Amniotic epithelial cell (primary cell): ENCODE results near the gene TOMM40L.
A peak's percentile ranks its signal among the peaks of the same experiment; 100 is the strongest.
"Not testable (repeated sequence)": the region's sequence is repeated elsewhere in the genome, so short reads cannot be mapped to it uniquely, and the experiment has no call there.

Experiments
- DNase-seq: peaks from one replicate; pipeline ENCODE4 v3.0.0-alpha.2; 2010; ENCODE audit warnings: low read depth

TOMM40L gene

GRCh38 chr1:161222175-161223019, 3.5 kb upstream of the TOMM40L start:
- DNase-seq, result no peak

DNA sequence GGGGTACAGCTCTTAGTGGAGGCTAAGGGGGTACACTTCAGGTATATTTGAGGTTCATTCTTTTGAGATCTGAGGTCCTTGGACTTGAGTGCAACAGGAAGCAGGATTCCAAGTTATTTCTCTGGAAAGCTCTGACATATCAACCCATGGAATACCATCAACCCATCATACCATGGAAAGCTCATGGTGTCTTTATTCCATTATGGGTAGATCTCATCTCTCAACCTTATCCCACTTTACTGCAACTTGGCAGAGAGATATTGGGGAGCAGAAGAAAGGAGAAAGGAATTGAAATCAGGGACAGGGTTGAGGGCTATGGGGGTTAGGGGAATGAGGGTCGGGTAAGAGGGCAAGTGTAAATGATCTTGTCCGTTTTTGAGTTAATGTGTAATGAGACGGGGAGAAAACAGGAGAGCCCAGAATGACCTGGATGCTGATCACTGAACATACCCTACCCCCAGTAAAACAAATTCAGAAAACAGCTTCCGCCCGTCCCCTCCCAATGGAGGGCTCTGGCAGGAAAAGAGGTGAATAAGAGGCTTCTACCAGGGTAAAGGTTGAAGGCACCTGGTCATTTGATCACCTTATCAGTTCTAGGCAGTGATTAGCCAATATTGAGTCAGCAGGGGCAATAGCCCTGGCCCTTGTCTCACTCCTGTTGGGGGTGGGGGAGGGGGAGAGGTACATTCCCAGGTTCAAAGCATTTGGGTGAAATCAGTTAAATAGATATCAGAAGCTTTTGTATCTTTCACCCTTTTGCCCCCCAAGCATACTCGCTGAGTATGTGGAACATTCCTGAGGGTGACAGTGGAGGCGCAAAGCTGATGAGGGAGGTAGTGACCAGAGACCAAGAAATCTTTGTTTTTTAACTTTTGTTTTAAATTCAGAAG, 1.8 kb upstream of the TOMM40L start:
- DNase-seq, result no peak

- DNase-seq, result not testable (repeated sequence)
Observed at GRCh38 chr1:161224695-161225087, 1.2 kb upstream of the TOMM40L start.

DNA sequence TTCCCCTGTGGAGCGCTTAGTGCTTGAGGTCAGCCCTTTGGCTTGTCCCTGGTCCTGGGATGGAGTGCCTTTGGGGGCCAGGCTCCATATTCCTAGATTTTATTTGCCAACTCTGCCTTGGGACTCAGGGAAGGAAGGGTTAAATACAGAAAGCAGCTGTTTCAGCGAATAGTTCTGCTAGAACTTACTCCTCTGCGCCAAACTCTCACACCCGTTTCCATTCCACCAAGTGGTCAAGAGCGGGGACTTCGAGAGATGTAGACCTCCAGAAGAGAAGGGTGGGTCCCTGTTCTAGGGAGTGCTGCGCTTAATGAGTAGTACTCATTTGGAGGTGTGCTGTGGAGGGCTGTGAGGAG, 704 bp upstream of the TOMM40L start:
- no peak for DNase-seq

- no peak for DNase-seq
Observed at GRCh38 chr1:161226320-161226711, 456 bp downstream of the TOMM40L start.

DNA sequence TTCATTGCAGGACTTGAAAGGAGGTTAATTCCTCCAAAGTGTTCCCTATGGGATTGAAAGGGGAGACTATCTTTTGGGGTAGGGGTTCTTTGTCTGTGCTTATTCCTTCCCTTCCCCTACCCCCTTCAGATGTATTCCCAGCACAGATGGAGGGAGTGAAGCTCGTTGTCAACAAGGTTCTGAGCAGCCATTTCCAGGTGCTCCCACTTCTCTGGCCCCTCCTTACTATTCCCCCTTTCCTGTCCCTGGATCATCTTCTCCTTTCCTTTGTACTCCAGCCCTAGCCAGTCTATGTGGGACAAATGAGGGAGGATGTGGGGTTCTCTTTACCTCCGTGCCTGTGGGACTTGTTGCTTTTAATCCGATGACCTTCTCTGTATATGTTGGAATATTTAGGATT, 899 bp downstream of the TOMM40L start:
- DNase-seq, result no peak

DNA sequence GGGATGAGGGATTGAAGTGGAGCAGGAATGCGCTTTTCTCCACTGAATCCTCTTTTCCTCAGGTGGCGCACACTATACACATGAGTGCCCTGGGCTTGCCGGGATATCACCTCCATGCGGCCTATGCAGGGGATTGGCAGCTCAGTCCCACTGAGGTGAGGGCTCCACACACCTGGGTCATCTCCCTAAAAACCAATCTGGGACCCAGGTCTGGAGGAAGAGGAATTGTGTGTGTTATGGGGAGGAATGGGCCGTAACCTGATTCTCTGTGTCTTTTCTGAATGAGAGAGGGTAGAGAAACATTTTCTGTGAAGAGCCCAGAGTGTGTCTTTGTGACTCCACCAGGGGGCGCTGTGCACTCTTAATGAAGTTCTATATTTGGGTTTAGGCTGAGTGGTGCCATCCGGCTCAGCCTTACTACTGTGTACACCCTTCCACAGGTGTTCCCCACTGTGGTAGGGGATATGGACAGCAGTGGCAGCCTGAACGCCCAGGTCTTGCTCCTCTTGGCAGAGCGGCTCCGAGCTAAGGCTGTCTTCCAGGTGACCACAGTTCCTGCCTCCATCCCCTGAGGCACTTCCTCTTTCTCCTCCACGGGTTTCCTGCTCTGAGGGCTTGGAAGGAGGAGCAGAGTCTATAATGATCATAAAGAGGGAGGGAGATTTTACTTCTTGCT, 1.5 kb downstream of the TOMM40L start:
- peak; percentile 50 for DNase-seq

DNA sequence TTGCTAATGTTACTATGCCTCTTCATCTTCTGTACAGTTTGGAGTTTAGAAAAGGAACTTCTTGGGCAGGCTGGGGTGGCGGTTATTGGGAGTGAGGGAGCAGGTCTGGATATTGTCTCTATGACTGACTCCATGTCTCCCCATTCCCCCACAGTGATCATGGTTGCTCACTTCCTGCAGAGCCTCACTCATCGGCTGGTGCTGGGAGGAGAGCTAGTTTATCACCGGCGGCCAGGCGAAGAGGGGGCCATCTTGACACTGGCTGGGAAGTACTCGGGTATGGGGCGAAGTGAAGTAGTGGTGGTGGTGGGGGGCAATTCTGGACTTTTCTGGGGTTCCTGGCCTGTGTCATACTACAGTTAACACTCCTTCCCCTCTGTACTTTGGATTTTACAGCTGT, 2.2 kb downstream of the TOMM40L start:
- no peak for DNase-seq

DNA sequence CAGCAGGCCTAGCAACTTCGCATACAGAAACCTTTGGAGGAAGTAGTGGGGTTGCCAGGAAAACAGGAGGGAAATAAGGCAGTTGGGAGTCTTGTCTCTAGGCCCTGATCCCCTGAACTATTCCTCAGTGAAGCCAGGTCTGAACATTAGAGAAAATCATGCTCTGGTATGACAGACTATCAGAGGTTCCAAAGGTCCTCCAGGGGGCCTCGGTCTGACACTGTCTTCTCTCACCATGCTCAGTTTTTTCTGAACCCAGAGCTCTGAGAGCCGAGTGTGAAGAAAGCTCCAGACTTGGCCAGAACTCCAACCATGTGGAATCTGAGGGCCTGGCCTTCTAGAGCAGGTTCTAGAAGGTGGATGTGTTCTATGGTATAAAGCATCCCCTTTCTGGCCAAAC, 4.0 kb downstream of the TOMM40L start:
- DNase-seq, result no peak

GRCh38 chr1:161230762-161231161, 4.9 kb downstream of the TOMM40L start:
- DNase-seq, result no peak

DNA sequence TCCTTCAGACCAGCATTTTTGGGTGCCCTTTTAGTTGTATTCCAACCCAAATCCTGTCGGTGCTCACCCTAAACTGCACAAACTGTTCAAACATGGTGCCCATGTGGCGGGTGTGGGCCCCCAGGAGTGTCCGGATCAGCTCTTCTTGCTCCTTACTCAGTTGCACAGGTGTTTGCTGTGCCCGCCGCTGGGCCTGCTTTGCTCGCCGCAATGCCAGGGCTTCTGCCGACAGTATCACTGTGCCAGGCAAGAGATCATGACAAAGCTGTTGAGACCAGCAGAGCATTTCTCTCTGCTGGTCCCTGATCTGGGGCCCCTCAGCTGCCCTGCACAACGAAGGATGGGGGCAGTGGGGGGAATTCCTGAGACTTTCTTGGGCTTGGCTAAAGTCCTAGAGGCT, 7.2 kb downstream of the TOMM40L start:
- DNase-seq, result no peak

- DNase-seq, result no peak
Observed at GRCh38 chr1:161235957-161236775, 10.3 kb downstream of the TOMM40L start.

DNA sequence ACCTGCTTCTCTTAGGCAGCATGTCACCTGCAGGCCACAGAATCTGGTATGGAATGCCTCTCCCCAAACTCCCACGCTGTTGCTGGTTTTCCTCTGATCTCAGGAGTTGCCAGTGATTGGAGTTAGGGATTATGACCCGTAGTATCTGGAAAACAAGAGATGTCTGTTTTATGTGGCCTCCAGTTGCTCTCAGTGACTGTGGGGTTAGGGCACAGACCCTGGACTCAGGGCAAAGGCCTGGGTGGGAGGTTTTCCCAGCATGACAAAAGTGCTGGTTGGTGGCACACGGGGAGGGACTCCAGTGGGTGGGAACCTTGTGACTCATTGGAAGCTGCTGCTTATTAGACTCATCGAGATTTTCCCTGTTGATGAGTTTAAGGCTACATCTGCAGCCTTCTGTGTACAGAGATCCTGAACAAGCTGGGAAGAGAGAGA, 12.2 kb downstream of the TOMM40L start, which contains the start of gene NR1I3:
NR1I3 (minus strand) TSS at position 165 of the 435 bp plus-strand sequence. CDS start 1,638 bp downstream, outside the sequence.
- DNase-seq, result no peak

GRCh38 chr1:161241682-161242081, 15.8 kb downstream of the TOMM40L start:
- no peak for DNase-seq

DNA sequence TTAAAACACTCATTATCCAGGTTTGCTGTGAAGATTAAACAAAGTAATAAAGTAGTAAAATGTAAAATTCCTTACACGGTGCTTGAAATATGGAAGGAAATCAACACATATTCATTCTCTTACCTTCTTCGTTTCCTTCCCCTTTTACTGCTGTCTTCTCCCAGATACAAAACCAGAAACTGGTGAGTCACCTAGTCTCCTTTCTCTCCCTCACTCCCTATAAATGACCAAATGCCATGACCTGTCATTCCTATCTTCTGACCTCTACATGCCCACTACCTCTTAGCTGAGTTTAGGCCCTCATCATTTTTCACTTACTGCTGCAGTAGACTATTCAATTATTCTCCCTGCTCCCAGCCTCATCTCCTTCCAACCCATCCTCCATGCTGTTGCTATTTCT, 16.5 kb downstream of the TOMM40L start:
- no peak for DNase-seq

DNA sequence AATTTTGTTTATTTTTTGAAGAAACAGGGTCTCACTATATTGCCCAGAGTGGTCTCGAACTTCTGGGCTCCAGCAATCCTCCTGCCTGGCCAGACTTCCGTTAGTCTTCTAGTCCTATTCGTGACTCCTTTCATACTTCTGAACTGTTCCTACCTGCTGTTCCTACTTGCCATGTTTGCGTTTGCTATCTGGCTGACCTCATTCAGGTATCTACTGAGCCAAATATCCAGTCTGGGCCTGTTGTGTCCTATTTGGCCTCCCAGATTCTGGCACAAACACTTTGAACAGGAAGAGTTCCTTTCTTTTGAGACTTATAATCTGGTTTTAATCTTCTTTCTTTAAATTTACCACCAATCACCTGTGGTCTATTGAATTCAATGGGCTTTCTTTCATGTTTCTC, 19.0 kb downstream of the TOMM40L start:
- no peak for DNase-seq

DNA sequence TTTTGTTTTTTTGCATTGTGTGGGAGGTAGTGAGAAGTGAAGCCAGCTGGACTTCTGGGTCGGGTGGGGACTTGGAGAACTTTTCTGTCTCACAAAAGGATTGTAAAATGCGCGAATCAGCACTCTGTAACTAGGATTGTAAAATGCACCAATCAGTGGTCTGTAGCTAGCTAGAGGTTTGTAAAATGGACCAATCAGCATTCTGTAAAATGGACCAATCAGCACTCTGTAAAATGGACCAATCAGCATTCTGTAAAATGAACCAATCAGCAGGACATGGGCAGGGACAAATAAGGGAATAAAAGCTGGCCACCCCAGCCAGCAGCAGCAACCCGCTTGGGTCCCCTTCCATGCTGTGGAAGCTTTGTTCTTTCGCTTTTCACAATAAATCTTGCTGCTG, 24.2 kb downstream of the TOMM40L start:
- DNase-seq, result not testable (repeated sequence)

DNA sequence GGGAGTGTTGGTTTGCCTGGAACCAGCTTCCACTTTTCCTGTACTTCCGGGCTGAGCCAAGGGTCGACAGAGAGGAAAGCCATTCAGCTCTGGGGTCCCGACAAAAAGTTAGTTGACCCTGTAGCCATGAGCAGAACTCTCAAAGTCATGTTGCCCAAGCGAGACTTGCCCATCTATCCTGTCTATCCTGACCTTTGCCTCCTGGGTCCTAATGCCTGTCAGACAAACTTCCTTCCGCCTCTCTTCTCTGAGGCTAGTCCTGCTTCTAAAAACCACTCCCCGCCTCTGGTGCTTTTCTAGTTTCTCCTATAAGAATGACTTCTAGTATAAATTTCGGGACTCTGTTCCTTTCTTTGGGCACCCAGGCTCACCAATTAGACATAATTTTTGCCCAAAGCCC, 25.0 kb downstream of the TOMM40L start:
- no peak for DNase-seq

DNA sequence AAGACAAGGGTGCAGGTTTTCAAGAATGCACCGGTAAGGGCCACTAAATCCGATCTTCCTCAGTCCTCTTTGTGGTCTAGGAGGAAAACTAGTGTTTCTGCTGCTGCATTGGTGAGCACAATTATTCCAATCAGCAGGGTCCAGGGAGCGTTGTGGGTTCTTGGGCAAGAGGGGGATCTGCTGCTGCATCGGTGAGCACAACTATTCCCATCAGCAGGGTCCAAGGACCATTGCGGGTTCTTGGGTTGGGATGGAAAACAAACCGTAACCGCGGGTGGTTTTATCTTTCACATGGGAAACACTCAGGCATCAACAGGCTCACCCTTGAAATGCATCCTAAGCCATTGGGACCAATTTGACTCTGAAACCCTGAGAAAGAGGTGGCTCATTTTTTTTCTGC, 25.7 kb downstream of the TOMM40L start:
- DNase-seq, result no peak

- not testable (repeated sequence) for DNase-seq
Observed at GRCh38 chr1:161255302-161255701, 29.4 kb downstream of the TOMM40L start.

DNA sequence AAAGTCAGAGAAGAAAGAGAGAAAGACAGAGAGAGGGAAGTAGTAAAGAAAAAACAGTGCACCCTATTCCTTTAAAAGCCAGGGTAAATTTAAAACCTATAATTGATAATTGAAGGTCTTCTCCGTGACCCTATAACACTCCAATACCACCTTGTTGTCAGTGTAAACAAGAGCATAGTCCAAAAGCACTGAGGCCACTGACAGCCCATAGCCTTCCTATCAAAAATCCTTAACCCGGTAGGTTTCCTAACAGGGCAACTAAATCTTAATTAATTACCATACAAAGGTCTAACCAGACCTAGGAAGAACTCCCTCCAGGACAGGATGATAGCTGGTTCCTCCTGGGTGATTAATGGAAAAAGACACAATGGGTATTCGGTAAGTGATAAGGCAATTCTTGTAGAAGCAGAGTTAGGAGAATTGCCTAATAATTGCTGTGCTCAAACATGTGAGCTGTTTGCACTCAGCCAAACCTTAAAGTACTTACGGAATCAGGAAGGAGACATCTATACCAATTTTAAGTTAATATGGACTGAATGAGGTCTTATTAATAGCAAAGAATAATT, 30.2 kb downstream of the TOMM40L start:
- DNase-seq, result not testable (repeated sequence)
